ENCODE measurements around the gene BNC1. TPM values are rescaled to one million over a fixed set of nuclear protein-coding genes. Genes with fewer than 3 reads are reported as not detected.
"Not testable (repeated sequence)": the region's sequence is repeated elsewhere in the genome, so short reads cannot be mapped to it uniquely, and the experiment has no call there.

Gene BNC1
- total RNA-seq, 3 donors from 2014 or later = not detected

DNA sequence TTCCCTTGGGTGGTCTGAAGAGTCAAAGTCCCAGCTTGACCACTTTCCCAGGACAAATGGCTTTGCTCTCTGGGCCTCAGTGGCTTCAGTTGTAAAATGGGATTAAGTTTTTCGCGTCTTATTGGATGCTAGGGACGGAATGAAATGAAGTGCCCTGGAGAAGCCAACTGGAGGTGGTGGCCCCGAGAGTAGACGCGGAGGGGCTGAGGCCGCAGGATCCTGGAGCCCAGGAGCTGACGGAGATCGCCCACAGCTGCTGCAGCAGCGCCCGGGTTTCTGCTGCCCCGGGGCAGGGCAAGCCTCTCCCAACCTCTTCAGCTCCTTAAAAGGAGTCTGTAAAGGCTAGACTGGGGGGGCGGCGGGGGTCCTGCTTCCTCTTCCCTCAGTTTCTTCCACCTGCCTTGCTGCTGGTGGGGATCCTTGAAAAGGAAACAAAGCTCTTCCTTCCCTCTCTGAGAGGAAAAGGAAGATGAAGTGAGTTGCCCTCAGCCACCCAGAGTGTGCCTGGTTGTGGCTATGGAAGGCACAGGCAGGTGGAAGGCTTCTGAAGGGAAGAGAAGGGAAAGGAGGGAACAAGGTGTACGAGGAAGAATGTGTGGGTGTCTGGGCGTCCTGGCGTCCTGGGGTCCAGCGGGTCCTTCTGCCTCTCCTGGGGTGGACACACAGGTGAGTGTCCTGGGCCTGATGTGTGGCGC is 967 bp upstream of the BNC1 start:
- H3K27me3 Mint-ChIP-seq (ENCODE audit: low read depth) = peaks cover 69% of the 10 kb centered on the region
- peaks cover 10% of the 10 kb centered on the region for H3K4me1 Mint-ChIP-seq (ENCODE audit: low read depth)
- H3K9me3 Mint-ChIP-seq = no peaks in the 10 kb centered on the region
- H3K4me3 Mint-ChIP-seq = no peak overlapping the region
- no peaks in the 10 kb centered on the region for H3K36me3 Mint-ChIP-seq (ENCODE audit: insufficient read depth)
- DNase-seq (no peak), ATAC-seq (no peak)

DNA sequence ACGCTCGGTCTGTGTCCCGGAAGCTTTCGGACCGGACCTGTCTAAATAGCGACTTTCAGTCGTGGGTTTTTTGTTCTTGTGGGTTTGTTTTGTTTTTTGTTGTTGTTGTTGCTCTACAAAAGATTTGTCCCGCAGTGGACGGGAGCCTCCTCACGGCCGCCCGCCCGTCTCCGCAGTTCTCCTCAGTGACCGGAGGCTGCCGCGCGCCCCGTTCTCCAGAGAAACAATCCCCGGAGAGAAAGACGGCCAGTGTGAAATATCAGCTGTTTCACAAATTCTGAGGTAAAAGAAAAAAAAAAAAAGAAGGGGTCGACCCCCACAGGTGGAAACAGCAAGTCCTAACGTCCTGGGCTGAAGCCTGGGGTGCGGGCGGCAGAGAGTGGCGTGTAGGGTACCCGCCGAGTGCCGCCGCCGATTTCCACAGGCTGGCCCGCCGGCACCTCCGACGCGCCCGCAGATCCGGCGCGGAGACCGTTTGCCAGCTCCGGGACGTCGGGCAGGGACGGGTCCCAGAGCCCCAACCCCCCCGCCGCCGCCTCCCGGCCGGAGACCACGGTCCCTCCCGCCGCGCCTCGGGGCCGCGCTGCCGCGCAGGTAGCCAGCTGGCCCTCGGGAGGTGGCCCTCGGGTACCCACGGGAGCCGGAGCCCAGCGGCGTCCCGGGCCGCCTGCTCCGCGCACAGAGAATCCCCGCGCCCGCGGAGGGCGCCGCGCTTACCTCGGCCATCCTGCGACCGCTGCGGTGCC is 478 bp downstream of the BNC1 start:
- Mint-ChIP-seq H3K27me3 (ENCODE audit: low read depth) (peaks cover 73% of the 10 kb centered on the region), H3K4me3 (peak overlapping the region; percentile 49), H3K36me3 (ENCODE audit: insufficient read depth) (no peaks in the 10 kb centered on the region), H3K9me3 (no peaks in the 10 kb centered on the region), H3K4me1 (ENCODE audit: low read depth) (peaks cover 10% of the 10 kb centered on the region)
- ATAC-seq = peak in 1 of 2 donors; percentile 38
- no peak for DNase-seq

GRCh38 chr15:83283138-83283812 is 1.2 kb downstream of the BNC1 start:
- DNase-seq (no peak), ATAC-seq (peak in 1 of 2 donors; percentile 24)
- Mint-ChIP-seq H3K4me1 (ENCODE audit: low read depth) (peaks cover 10% of the 10 kb centered on the region), H3K9me3 (no peaks in the 10 kb centered on the region), H3K27me3 (ENCODE audit: low read depth) (peaks cover 68% of the 10 kb centered on the region), H3K36me3 (ENCODE audit: insufficient read depth) (no peaks in the 10 kb centered on the region), H3K4me3 (no peak overlapping the region)

DNA sequence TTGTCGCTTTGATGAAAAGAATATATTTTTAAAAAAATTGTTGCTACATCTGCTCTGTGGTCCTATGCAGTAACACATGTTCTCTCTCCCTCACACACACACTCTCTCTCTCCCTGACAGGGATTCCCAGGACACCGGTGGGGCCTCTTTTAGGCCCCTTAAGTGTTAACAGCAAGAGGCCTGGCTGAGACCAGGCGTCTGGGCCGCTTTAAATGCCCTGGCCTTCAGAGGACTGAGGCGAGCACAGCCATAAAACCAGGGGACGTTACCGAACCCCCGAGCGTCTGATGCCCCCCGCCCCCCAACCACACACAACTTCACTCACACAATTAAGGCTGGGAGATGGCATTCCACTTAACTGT is 1.7 kb downstream of the BNC1 start:
- ATAC-seq (no peak), DNase-seq (no peak)
- Mint-ChIP-seq H3K4me1 (ENCODE audit: low read depth) (peaks cover 10% of the 10 kb centered on the region), H3K36me3 (ENCODE audit: insufficient read depth) (no peaks in the 10 kb centered on the region), H3K4me3 (no peak overlapping the region), H3K27me3 (ENCODE audit: low read depth) (peaks cover 69% of the 10 kb centered on the region), H3K9me3 (no peaks in the 10 kb centered on the region)

DNA sequence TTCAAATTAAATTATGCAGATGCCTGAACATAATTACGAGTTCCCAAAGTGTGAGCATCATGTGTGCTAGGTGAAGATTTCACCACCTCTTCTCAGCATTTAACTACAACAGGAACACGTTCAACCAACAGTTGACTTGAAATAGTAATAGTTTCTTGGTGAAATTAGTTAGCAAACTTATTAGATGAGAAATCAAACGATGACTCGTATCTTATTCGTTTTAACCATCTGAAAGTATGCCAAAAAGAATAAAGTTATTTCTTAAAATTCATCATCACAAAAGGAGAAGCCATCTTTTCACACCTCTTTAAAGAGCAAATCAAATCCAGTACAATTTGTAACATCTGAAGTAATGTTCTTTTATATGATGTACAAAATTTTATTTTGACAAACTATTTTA is 2.3 kb downstream of the BNC1 start:
- Mint-ChIP-seq H3K4me1 (ENCODE audit: low read depth) (peaks cover 10% of the 10 kb centered on the region), H3K36me3 (ENCODE audit: insufficient read depth) (no peaks in the 10 kb centered on the region), H3K27me3 (ENCODE audit: low read depth) (peaks cover 63% of the 10 kb centered on the region), H3K4me3 (no peak overlapping the region), H3K9me3 (no peaks in the 10 kb centered on the region)
- ATAC-seq (no peak), DNase-seq (no peak)

DNA sequence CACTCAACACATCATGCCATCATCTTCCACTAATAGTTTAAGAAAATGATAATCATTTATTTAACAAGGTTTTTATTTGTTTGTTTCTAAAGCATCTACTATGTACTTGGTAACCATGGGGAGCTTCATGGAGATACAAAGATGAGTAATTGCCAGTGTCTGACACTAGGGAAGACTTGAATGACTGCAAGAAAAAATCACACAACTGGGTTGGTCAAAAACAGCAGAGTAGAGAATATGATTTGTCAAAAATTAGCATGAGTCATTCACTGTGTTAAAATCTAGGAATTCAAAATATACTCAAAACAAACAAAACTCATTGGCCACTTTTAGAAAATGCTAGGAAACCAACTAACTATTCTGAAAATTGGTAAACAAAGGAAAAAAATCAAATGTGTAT is 6.3 kb downstream of the BNC1 start:
- peaks cover 55% of the 10 kb centered on the region for H3K27me3 Mint-ChIP-seq (ENCODE audit: low read depth)

GRCh38 chr15:83276661-83277060 is 7.8 kb downstream of the BNC1 start:
- Mint-ChIP-seq H3K36me3 (ENCODE audit: insufficient read depth) (no peaks in the 10 kb centered on the region), H3K9me3 (no peaks in the 10 kb centered on the region), H3K4me3 (no peak overlapping the region), H3K27me3 (ENCODE audit: low read depth) (peaks cover 43% of the 10 kb centered on the region), H3K4me1 (ENCODE audit: low read depth) (no peaks in the 10 kb centered on the region)
- ATAC-seq (no peak), DNase-seq (no peak)

More for the DNA sequence above, 6.3 kb downstream of the BNC1 start:
- DNase-seq (no peak), ATAC-seq (no peak)
- H3K4me1 Mint-ChIP-seq (ENCODE audit: low read depth) = peaks cover 4% of the 10 kb centered on the region
- no peaks in the 10 kb centered on the region for H3K9me3 Mint-ChIP-seq
- no peak overlapping the region for H3K4me3 Mint-ChIP-seq
- H3K36me3 Mint-ChIP-seq (ENCODE audit: insufficient read depth) = no peaks in the 10 kb centered on the region

GRCh38 chr15:83275412-83275811 is 9.1 kb downstream of the BNC1 start:
- Mint-ChIP-seq H3K9me3 (no peaks in the 10 kb centered on the region), H3K36me3 (ENCODE audit: insufficient read depth) (no peaks in the 10 kb centered on the region), H3K27me3 (ENCODE audit: low read depth) (peaks cover 32% of the 10 kb centered on the region), H3K4me3 (no peak overlapping the region), H3K4me1 (ENCODE audit: low read depth) (no peaks in the 10 kb centered on the region)
- ATAC-seq = no peak
- no peak for DNase-seq

DNA sequence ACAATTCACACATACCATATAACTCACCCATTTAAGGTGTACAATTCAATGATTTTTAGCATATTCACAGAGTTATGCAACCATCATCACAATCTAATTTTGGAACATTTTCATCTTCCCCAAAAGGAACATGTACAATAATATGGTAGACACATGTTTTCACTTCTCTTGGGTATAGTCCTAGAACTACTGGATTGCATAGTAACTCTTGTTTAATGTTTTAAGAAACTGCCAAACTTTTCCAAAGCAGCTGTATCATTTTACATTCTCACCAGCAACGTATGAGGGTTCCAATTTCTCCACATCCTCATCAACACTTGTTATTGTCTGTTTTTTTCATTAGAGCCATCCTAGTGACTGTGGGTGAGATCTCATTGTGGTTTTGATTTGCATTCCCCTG is 14.3 kb downstream of the BNC1 start:
- no peak for ATAC-seq
- no peak for DNase-seq
- H3K27me3 Mint-ChIP-seq (ENCODE audit: low read depth) = peaks cover 13% of the 10 kb centered on the region
- H3K9me3 Mint-ChIP-seq = no peaks in the 10 kb centered on the region
- no peaks in the 10 kb centered on the region for H3K36me3 Mint-ChIP-seq (ENCODE audit: insufficient read depth)
- no peaks in the 10 kb centered on the region for H3K4me1 Mint-ChIP-seq (ENCODE audit: low read depth)
- no peak overlapping the region for H3K4me3 Mint-ChIP-seq

- ATAC-seq (no peak), DNase-seq (no peak)
- Mint-ChIP-seq H3K4me3 (no peak overlapping the region), H3K27me3 (ENCODE audit: low read depth) (peaks cover 8% of the 10 kb centered on the region), H3K36me3 (ENCODE audit: insufficient read depth) (no peaks in the 10 kb centered on the region), H3K9me3 (no peaks in the 10 kb centered on the region), H3K4me1 (ENCODE audit: low read depth) (no peaks in the 10 kb centered on the region)
These were observed 16.3 kb downstream of the BNC1 start for GRCh38 chr15:83268147-83268546.

DNA sequence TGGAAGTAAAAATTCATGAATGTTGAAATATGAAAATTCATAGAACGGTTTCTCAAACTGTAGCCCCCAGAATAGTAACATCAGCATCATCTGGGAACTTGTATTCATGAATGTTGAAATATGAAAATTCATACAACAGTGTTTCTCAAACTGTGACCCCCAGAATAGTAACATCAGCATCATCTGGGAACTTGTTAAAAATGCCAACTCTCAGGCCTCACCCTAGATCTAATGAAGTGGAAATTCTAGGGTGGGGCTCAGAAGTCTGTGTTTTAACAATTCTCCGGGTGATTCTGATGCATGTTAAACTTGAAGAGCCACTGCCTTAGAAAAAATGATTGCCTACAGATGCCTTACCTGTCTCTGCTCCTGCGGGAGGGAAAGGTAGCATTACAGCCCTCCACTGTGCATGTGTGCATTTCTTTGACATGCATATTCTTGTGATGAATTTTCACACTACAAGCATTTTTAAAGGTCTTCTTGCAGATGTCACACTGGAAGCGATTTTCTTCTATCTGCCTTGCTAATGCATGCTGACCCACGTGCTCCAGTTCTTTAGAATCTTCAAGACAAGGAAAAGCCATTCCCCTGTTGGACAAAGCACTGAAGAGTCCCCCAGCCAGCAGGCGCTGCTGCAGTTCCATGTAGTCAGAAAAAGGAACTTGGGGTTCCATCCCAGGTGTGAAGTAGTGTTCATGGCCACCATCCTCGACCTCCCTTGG is 21.7 kb downstream of the BNC1 start:
- no peak for DNase-seq
- H3K9me3 Mint-ChIP-seq = no peaks in the 10 kb centered on the region
- H3K4me1 Mint-ChIP-seq (ENCODE audit: low read depth) = no peaks in the 10 kb centered on the region
- H3K4me3 Mint-ChIP-seq = no peak overlapping the region
- no peaks in the 10 kb centered on the region for H3K36me3 Mint-ChIP-seq (ENCODE audit: insufficient read depth)
- peaks cover 16% of the 10 kb centered on the region for H3K27me3 Mint-ChIP-seq (ENCODE audit: low read depth)
- ATAC-seq = no peak

DNA sequence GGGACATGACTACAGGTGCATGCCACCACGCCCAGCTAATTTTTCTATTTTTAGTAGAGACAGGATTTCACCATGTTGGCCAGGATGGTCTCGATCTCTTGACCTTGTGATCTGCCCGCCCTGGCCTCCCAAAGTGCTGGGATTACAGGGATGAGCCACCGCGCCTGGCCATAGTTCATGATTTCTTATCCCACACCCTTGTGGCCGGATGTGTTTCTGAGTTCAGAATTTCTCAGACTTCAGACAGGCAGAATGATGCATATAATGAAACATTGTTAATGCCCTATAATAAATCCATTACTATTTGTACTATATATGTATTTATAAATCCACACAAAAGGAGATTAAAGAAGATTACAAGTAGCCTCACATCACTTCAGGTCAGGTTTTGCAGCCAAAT is 22.3 kb downstream of the BNC1 start:
- not testable (repeated sequence) for H3K4me1 Mint-ChIP-seq (ENCODE audit: low read depth); H3K9me3 Mint-ChIP-seq; H3K4me3 Mint-ChIP-seq; DNase-seq; ATAC-seq; H3K36me3 Mint-ChIP-seq (ENCODE audit: insufficient read depth)
- peaks cover 17% of the 10 kb centered on the region for H3K27me3 Mint-ChIP-seq (ENCODE audit: low read depth)

DNA sequence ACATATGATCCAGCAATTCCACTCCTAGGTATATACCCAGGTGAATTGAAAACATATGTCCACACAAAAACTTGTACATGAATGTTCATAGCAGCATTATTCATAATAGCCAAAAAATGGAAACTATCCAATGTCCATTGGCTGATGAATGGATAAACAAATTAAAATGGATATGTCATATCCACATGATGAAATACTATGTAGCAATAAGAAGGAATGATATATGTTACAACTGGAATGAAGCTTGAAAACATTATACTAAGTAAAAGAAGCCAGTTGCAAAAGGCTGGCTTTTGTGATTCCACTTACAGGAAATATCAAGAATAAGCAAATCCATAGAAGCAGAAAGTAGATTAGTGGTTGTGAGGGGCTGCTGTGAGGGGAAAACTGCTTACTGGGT is 33.7 kb downstream of the BNC1 start:
- Mint-ChIP-seq H3K36me3 (ENCODE audit: insufficient read depth) (no peaks in the 10 kb centered on the region), H3K4me1 (ENCODE audit: low read depth) (no peaks in the 10 kb centered on the region), H3K27me3 (ENCODE audit: low read depth) (peaks cover 41% of the 10 kb centered on the region), H3K9me3 (no peaks in the 10 kb centered on the region), H3K4me3 (no peak overlapping the region)
- no peak for DNase-seq
- ATAC-seq = no peak

- Mint-ChIP-seq H3K4me1 (ENCODE audit: low read depth) (no peaks in the 10 kb centered on the region), H3K9me3 (no peaks in the 10 kb centered on the region), H3K36me3 (ENCODE audit: insufficient read depth) (no peaks in the 10 kb centered on the region), H3K27me3 (ENCODE audit: low read depth) (peaks cover 42% of the 10 kb centered on the region), H3K4me3 (no peak overlapping the region)
- DNase-seq (no peak), ATAC-seq (no peak)
These were observed 35.5 kb downstream of the BNC1 start for GRCh38 chr15:83249030-83249343.
